KBM-7 (cell line): ENCODE results near the gene IPO9.
"Not testable (repeated sequence)": the region's sequence is repeated elsewhere in the genome, so short reads cannot be mapped to it uniquely, and the experiment has no call there.

Source experiments
- DNase-seq: peaks from one replicate; pipeline ENCODE4 v3.0.0-alpha.2; 2015
- in situ Hi-C: fragments of 300-500 bp; cut with MboI; formaldehyde crosslinking; loops from 2 replicates; pipeline ENCODE4 v1.14.3; 2020; ENCODE audit warnings: low sequenced_read_pairs, low pct_unique_long_range_greater_than_20kb, mixed read lengths

IPO9 gene

GRCh38 chr1:201807958-201808632 lies 20.9 kb upstream of the IPO9 start:
- DNase-seq = no peak
- in situ Hi-C loops = no loop called here

DNA sequence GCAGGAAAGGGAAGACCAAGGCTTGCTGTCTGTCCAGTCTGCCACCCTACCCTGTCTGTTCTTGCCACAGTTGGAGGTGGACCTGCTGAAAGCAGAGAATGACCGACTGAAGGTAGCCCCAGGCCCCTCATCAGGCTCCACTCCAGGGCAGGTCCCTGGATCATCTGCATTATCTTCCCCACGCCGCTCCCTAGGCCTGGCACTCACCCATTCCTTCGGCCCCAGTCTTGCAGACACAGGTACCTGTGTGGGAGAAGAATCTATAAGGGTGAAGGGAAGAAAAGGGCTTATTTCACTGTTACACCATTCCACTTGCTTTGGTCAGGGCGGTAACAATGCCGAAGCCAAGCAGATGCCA lies 20.3 kb upstream of the IPO9 start:
- no peak for DNase-seq
- in situ Hi-C loops = no loop called here

DNA sequence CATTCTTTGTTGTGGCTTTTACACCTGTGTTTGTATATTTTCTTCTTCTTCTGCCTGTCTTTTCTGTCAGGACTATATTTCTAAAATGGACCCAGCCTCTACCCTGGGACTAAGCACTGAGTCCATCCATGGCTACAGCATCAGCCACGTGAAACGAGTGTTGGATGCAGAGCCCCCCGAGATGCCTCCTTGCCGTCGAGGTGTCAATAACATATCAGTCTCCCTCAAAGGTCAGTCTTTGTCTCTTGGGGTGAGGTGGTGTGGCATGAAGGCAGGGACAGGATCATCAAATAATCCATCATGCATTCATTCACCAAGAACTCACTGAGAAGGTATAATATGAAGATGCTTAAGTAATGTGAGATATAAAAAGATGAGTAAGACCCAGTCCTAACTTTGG lies 19.1 kb upstream of the IPO9 start:
- in situ Hi-C loops = no loop called here

GRCh38 chr1:201810466-201811216 lies 18.3 kb upstream of the IPO9 start:
- in situ Hi-C loops = no loop called here

More for the DNA sequence above, 19.1 kb upstream of the IPO9 start:
- DNase-seq = no peak

GRCh38 chr1:201813226-201813625 lies 15.7 kb upstream of the IPO9 start:
- no peak for DNase-seq
- in situ Hi-C loops = no loop called here

More at GRCh38 chr1:201810466-201811216, 18.3 kb upstream of the IPO9 start:
- DNase-seq = no peak

DNA sequence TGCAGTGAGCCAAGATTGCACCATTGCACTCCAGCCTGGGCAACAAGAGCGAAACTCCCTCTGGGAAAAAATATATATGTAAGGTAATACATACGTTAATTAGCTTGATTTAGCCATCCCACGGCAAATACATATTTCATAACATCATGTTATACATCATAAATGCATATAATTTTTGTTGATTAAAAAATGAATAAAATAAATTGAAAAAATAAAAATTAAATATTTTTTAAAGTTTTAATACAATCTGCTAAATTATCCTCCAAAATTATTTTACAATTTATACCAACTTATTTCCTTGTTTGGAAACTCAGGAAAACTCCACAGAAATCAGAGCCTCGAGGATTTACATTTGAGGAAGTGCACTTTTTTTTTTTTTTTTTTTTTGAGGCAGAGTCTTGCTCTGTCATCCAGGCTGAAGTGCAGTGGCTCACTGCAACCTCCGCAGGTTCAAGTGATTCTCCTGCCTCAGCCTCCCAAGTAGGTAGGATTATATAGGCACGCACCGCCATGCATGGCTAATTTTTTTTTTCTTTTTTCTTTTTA lies 12.6 kb upstream of the IPO9 start:
- in situ Hi-C loops = no loop called here
- DNase-seq = peak; percentile 15

GRCh38 chr1:201818971-201819750 lies 9.8 kb upstream of the IPO9 start:
- in situ Hi-C loops = no loop called here
- DNase-seq = no peak

GRCh38 chr1:201820413-201820812 lies 8.5 kb upstream of the IPO9 start:
- in situ Hi-C loops = no loop called here
- DNase-seq = no peak

GRCh38 chr1:201825245-201825644 lies 3.7 kb upstream of the IPO9 start:
- no peak for DNase-seq
- in situ Hi-C loops = no loop called here

DNA sequence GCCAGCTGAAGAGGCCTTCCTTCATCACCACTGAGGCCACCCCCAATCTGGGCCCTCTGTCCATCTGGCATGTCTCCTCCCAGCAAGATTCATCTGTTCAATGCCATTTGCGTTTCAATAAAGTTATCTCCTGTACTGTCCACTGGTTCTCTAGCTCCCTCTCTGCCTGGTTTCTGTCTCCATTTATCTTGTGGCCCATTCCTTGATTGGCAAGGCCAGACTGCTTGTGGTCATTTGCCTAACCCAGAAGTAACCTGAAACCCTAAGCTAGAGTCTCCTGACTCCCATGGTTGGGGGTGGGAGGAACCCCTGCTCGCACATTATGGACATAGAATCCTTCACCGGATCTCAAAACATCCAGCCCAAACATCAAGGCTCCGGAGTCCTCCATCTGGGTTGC lies 2.1 kb upstream of the IPO9 start:
- in situ Hi-C loops = no loop called here
- no peak for DNase-seq

GRCh38 chr1:201827321-201828216 lies 1.4 kb upstream of the IPO9 start:
- DNase-seq = no peak
- in situ Hi-C loops = no loop called here

DNA sequence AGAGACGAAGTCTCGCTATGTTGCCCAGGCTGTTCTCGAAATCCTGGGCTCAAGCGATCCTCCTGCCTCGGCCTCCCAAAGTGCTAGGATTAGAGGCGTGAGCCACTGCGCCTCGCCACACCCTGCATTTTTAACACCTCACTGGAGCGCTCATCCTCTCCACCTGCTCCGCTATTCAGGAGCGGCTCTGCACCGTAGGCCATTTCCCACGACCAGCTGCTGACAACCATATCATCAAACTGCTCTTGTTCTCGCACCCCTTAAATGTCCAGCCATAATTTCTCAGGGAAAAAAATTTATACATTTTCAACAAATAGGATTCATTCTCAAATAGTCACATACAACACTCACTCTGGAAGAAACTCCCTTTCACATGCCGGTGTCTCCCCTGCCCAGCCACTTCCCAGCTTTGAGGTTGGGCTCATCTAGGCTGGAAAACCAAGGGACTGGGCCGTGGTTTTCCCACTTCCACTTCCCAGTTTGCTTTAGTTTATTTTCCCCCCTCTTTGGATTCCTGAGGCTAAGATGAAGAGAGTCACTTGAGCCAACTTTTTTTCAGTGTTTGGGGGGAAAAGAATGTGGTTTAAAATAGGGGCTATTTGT lies 639 bp upstream of the IPO9 start:
- DNase-seq = no peak
- in situ Hi-C loops = no loop called here

- no peak for DNase-seq
- in situ Hi-C loops = no loop called here
Observed at GRCh38 chr1:201831371-201831770, 2.4 kb downstream of the IPO9 start.

- DNase-seq = no peak
Observed at GRCh38 chr1:201834621-201835020, 5.7 kb downstream of the IPO9 start.

GRCh38 chr1:201838381-201838780 lies 9.4 kb downstream of the IPO9 start:
- in situ Hi-C loops = no loop called here

More at GRCh38 chr1:201834621-201835020, 5.7 kb downstream of the IPO9 start:
- in situ Hi-C loops = no loop called here

DNA sequence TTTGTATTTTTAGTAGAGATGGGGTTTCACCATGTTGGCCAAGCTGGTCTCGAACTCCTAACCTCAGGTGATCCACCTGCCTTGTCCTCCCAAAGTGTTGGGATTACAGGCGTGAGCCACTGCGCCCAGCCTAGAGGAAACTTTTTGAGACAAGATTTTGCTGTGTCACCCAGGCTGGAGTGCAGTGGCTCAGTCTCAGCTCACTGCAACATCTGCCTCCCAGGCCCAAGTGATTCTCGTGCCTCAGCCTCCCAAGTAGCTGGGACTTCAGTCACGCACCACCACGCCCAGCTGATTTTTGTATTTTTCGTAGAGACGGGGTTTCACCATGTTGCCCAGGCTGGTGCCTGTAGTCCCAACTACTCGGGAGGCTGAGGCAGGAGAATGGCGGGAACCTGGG lies 10.1 kb downstream of the IPO9 start:
- DNase-seq, in situ Hi-C loops: not testable (repeated sequence)

More at GRCh38 chr1:201838381-201838780, 9.4 kb downstream of the IPO9 start:
- no peak for DNase-seq

DNA sequence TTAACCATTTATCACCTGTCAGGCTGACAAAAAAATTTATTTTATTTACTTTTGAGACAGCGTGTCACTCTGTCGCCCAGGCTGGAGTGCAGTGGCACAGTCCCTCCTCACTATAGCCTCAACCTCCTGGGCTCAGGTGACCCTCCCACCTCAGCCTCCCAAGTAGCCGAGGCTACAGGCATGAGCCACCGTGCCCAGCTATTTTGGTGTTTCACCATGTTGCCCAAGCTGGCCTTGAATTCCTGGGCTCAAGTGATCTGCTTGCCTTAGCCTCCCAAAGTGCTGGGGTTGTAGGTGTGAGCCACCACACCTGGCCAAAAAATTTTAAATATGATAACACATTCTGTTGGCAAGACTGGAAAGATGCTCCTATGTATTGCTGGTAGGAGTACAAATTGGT lies 11.1 kb downstream of the IPO9 start:
- in situ Hi-C loops = no loop called here
- DNase-seq = no peak

DNA sequence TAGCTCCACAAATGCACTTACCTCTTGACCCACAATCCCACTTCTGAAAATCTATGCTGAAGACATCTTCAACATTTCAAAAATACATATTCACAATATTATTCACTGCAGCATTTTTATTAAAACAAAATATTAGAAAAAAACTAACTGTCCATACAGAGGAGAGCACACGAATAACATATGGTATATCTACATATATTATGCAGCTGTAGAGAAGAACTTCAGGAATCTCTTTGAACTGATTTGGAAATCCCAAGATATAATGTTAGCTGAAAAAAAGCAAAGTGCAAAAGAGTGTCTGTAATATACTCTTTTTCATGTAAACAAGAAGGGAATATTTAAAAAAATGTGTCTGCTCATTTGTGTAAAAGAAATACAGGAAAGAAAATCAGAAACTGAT lies 11.5 kb downstream of the IPO9 start:
- no peak for DNase-seq
- in situ Hi-C loops = no loop called here
